Sigmoid colon (tissue), 7 donors: Measurements from ENCODE around the gene CCNK. TPM values are rescaled to one million over a fixed set of nuclear protein-coding genes. Genes with fewer than 3 reads are reported as not detected.

ENCODE experiments used
- DNase-seq: peaks from one replicate; pipeline ENCODE4 v3.0.0-alpha.2; 2019
- H3K27ac ChIP-seq, 4 donors: fragments of 200-600 bp; sonication (generic); one replicate each; pipeline ENCODE4 v1.5.1; 2016 to 2019; ENCODE audit warnings: mild to moderate bottlenecking in 1 of 4
- H3K27me3 ChIP-seq, 3 donors: fragments of 200-600 bp; sonication (generic); one replicate each; pipeline ENCODE4 v1.5.1; 2019; ENCODE audit warnings: mild to moderate bottlenecking in 1 of 3
- H3K36me3 ChIP-seq, 4 donors: fragments of 200-600 bp; sonication (generic); one replicate each; pipeline ENCODE4 v1.5.1; 2016 to 2019
- H3K4me1 ChIP-seq, 4 donors: fragments of 200-600 bp; sonication (generic); one replicate each; pipeline ENCODE4 v1.5.1; 2017 to 2019
- H3K4me3 ChIP-seq, 4 donors: fragments of 200-600 bp; sonication (generic); one replicate each; pipeline ENCODE4 v1.5.1; 2017 to 2019; ENCODE audit warnings: mild to moderate bottlenecking in 2 of 4, moderate library complexity in 1 of 4
- H3K9me3 ChIP-seq, 4 donors: fragments of 200-600 bp in 3 of 4; sonication (generic) in 3 of 4; one replicate each; pipeline versions ENCODE4 v1.5.1 to v1.6.1; 2013 to 2019
- CTCF ChIP-seq, 4 experiments: fragments of 450-650 bp in 3 of 4; fragments of 200-600 bp in 1 of 4; IDR thresholded peaks; one replicate each; pipeline ENCODE4 v1.5.1; 2016 to 2019; ENCODE audit warnings: antibody characterized with exemption in 4 of 4, mild to moderate bottlenecking in 3 of 4, moderate library complexity in 2 of 4
- EP300 ChIP-seq, 4 donors: sonication (generic); formaldehyde crosslinking; IDR thresholded peaks; one replicate each; pipeline ENCODE4 v1.6.1; 2017; ENCODE audit warnings: antibody characterized with exemption in 4 of 4
- POLR2A ChIP-seq, 2 donors: fragments of 450-650 bp; IDR thresholded peaks; one replicate each; pipeline ENCODE4 v1.6.1; 2016; ENCODE audit warnings: antibody characterized with exemption in 2 of 2, mild to moderate bottlenecking in 2 of 2, moderate library complexity in 2 of 2
- POLR2AphosphoS5 ChIP-seq, 4 donors: sonication (generic); formaldehyde crosslinking; IDR thresholded peaks; one replicate each; pipeline ENCODE4 v1.6.1; 2017; ENCODE audit warnings: antibody characterized with exemption in 4 of 4
- WGBS, 2 donors: extraction: QIAGEN DNeasy Blood & Tissue Kit; methylation state at CpG; one replicate each; pipeline ENCODE4 v1.1.7; 2013; 5-methylcytosine and 5-hydroxymethylcytosine counted together
- intact Hi-C: fragments of 100-400 bp; cut with DNase I; formaldehyde crosslinking; loops from one replicate; pipeline ENCODE4 v1.15.1; 2023
- polyA plus RNA-seq, 3 donors: library from polyadenylated mRNA; stranded (reverse); fragments of 200-250 nt; gene quantifications; one replicate each; pipeline ENCODE4 v1.2.3, GENCODE V29; 2013
- total RNA-seq, 4 donors: library from RNA; depleted of rRNA; stranded (reverse); fragments of >200 nt; gene quantifications; one replicate each; pipeline ENCODE4 v1.1.0, GENCODE V29; 2016
- donor health status: healthy with polysubstance abuse.
- donor health status: Bipolar disorder and iron deficiency.
- donor health status: healthy.

Gene CCNK
- total and polyA plus RNA-seq, 7 donors = 13.2 to 25.9 (median 18.1) TPM

GRCh38 chr14:99479160-99479905 lies 1.9 kb upstream of the CCNK start:
- DNase-seq = no peak
- Histone ChIP-seq H3K27me3 (no peaks in the 10 kb centered on the region), H3K27ac (peak overlapping the region; percentile 94 to 99 (median 98)), H3K4me1 (peaks cover 0 to 56% (median 50%) of the 10 kb centered on the region in 4 donors), H3K36me3 (no peaks in the 10 kb centered on the region), H3K4me3 (peak overlapping the region; percentile 60 to 97 (median 71)), H3K9me3 (no peaks in the 10 kb centered on the region)
- WGBS, 2 donors = 4 to 20% methylated on average over 18 of the region's 18 CpGs
- TF ChIP-seq CTCF (IDR thresholded peaks at IDR 0.05) (no peak), EP300 (IDR thresholded peaks at IDR 0.05) (no peak), POLR2AphosphoS5 (IDR thresholded peaks at IDR 0.05) (no peak), POLR2A (IDR thresholded peaks at IDR 0.05) (no peak)
- intact Hi-C loops = no loop called here

GRCh38 chr14:99479906-99480869 lies 1.0 kb upstream of the CCNK start, which contains the start of gene SETD3:
Gene SETD3 (minus strand): TSS chr14:99480859. CDS start chr14:99465805, 15,054 bp downstream.
- no peaks in the 10 kb centered on the region for H3K27me3 ChIP-seq
- H3K27ac ChIP-seq = peak within 1 kb of the TSS; percentile 94 to 99 (median 98)
- intact Hi-C loops = no loop called here
- whole genome bisulfite sequencing, 2 donors = 0% methylated on average over 122 of the region's 122 CpGs
- peak within 1 kb of the TSS; percentile 69 to 98 (median 85) for H3K4me3 ChIP-seq
- DNase-seq = peak; percentile 88
- H3K4me1 ChIP-seq = peaks cover 0 to 50% (median 42%) of the 10 kb centered on the region in 4 donors
- H3K36me3 ChIP-seq = no peaks in the 10 kb centered on the region
- TF ChIP-seq POLR2A (IDR thresholded peaks at IDR 0.05) (no peak), POLR2AphosphoS5 (IDR thresholded peaks at IDR 0.05) (peak; percentile 23 to 82 (median 66)), CTCF (IDR thresholded peaks at IDR 0.05) (no peak)
- H3K9me3 ChIP-seq = no peaks in the 10 kb centered on the region

- peak overlapping the region; percentile 94 to 99 (median 98) for H3K27ac ChIP-seq
- 0 to 1% methylated on average over 17 of the region's 17 CpGs for WGBS, 2 donors
- intact Hi-C loops = no loop called here
- H3K27me3 ChIP-seq = no peaks in the 10 kb centered on the region
- H3K9me3 ChIP-seq = no peaks in the 10 kb centered on the region
- DNase-seq = no peak
- peaks cover 0 to 47% (median 38%) of the 10 kb centered on the region in 4 donors for H3K4me1 ChIP-seq
- TF ChIP-seq EP300 (IDR thresholded peaks at IDR 0.05) (no peak), CTCF (IDR thresholded peaks at IDR 0.05) (no peak), POLR2AphosphoS5 (IDR thresholded peaks at IDR 0.05) (no peak), POLR2A (IDR thresholded peaks at IDR 0.05) (no peak)
- H3K4me3 ChIP-seq = peak overlapping the region; percentile 69 to 98 (median 85)
- H3K36me3 ChIP-seq = no peaks in the 10 kb centered on the region
These were observed 513 bp downstream of the CCNK start for GRCh38 chr14:99481745-99482099.

GRCh38 chr14:99484106-99484505 lies 2.9 kb downstream of the CCNK start:
- Histone ChIP-seq H3K9me3 (no peaks in the 10 kb centered on the region), H3K4me3 (no peak overlapping the region), H3K27ac (no peak overlapping the region), H3K36me3 (no peaks in the 10 kb centered on the region), H3K27me3 (no peaks in the 10 kb centered on the region), H3K4me1 (peaks cover 0 to 39% (median 32%) of the 10 kb centered on the region in 4 donors)
- WGBS, 2 donors = 58 to 74% methylated on average over 2 of the region's 2 CpGs
- DNase-seq = no peak
- intact Hi-C loops = no loop called here
- TF ChIP-seq POLR2AphosphoS5 (IDR thresholded peaks at IDR 0.05) (no peak), EP300 (IDR thresholded peaks at IDR 0.05) (no peak), CTCF (IDR thresholded peaks at IDR 0.05) (no peak), POLR2A (IDR thresholded peaks at IDR 0.05) (no peak)
